Progenitor cell of endocrine pancreas (in vitro differentiated cells): ENCODE data around the gene CGREF1. TPM values are rescaled to one million over a fixed set of nuclear protein-coding genes. Genes with fewer than 3 reads are reported as not detected.

Experiments
- DNase-seq: peaks from one replicate; pipeline ENCODE4 v3.0.0; 2021; ENCODE audit warnings: low spot score; ENCODE audit not compliant: unreplicated experiment
- H3K27ac Mint-ChIP-seq: 2 replicates; pipeline ENCODE4 v1.8.0; 2021; ENCODE audit warnings: mild to moderate bottlenecking, moderate library complexity, mixed read lengths
- H3K27me3 Mint-ChIP-seq: 2 replicates; pipeline ENCODE4 v1.8.0; 2021; ENCODE audit warnings: mixed read lengths
- H3K36me3 Mint-ChIP-seq: 2 replicates; pipeline ENCODE4 v1.8.0; 2022; ENCODE audit warnings: mixed read lengths; ENCODE audit not compliant: insufficient read depth
- H3K4me1 Mint-ChIP-seq: 2 replicates; pipeline ENCODE4 v1.8.0; 2021; ENCODE audit warnings: low read depth, mixed read lengths
- H3K4me3 Mint-ChIP-seq: 2 replicates; pipeline ENCODE4 v1.8.0; 2021; ENCODE audit warnings: low read depth, mild to moderate bottlenecking, moderate library complexity, mixed read lengths
- H3K9me3 Mint-ChIP-seq: 2 replicates; pipeline ENCODE4 v1.8.0; 2021; ENCODE audit warnings: low read depth, mixed read lengths
- CTCF ChIP-seq: fragments of 200-600 bp; sonication (generic); IDR thresholded peaks from one replicate; pipeline ENCODE4 v1.5.0; 2021; ENCODE audit warnings: antibody characterized with exemption, mild to moderate bottlenecking; ENCODE audit not compliant: unreplicated experiment
- total RNA-seq: library from RNA; stranded (reverse); gene quantifications from 2 replicates; pipeline ENCODE4 v1.2.1, GENCODE V29; 2021

Gene CGREF1
- total RNA-seq, 1 donor from 2014 or later, result 0.31 TPM

- Mint-ChIP-seq H3K27ac (no peak overlapping the region), H3K4me3 (no peak overlapping the region), H3K36me3 (no peaks in the 10 kb centered on the region), H3K27me3 (no peaks in the 10 kb centered on the region), H3K9me3 (no peaks in the 10 kb centered on the region), H3K4me1 (no peaks in the 10 kb centered on the region)
- TF ChIP-seq CTCF, result no peak
- no peak for DNase-seq
Observed at GRCh38 chr2:27145682-27146081, 26.8 kb upstream of the CGREF1 start.

DNA sequence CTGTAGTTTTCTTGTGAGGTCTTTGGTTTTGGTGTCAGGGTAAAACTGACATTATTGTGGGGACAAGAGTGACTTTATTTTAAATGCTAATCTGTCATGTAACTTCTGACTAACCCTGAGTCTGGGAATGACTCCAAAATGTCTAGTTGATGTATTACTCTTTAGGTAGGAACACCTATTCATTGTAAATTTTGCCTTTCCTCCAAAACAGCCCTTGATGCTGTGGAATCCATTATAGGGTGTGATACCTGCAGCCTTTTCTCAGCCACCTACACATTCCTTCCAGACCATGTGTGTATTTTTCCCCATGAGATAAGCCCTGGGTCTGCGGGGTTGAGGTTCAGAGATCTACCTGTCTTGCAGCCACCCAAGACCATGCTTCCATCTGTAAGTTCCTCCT is 24.4 kb upstream of the CGREF1 start:
- no peak for TF ChIP-seq CTCF
- DNase-seq, result no peak
- no peak overlapping the region for H3K4me3 Mint-ChIP-seq
- H3K9me3 Mint-ChIP-seq, result no peaks in the 10 kb centered on the region
- H3K4me1 Mint-ChIP-seq, result no peaks in the 10 kb centered on the region
- H3K36me3 Mint-ChIP-seq, result no peaks in the 10 kb centered on the region
- H3K27me3 Mint-ChIP-seq, result peaks cover 7% of the 10 kb centered on the region
- H3K27ac Mint-ChIP-seq, result no peak overlapping the region

- Mint-ChIP-seq H3K4me3 (no peak within 1 kb of the TSS), H3K9me3 (no peaks in the 10 kb centered on the region), H3K27ac (no peak within 1 kb of the TSS), H3K27me3 (peaks cover 7% of the 10 kb centered on the region), H3K4me1 (no peaks in the 10 kb centered on the region), H3K36me3 (no peaks in the 10 kb centered on the region)
- no peak for TF ChIP-seq CTCF
- no peak for DNase-seq
Observed at GRCh38 chr2:27139310-27139709, 20.4 kb upstream of the CGREF1 start, which contains the start of gene PRR30. Gene PRR30 (minus strand): TSS chr2:27139410. CDS start chr2:27138329, 1,081 bp downstream.

- no peak for DNase-seq
- H3K4me1 Mint-ChIP-seq, result peaks cover 8% of the 10 kb centered on the region
- no peaks in the 10 kb centered on the region for H3K36me3 Mint-ChIP-seq
- TF ChIP-seq CTCF, result no peak
- no peaks in the 10 kb centered on the region for H3K9me3 Mint-ChIP-seq
- H3K4me3 Mint-ChIP-seq, result peak overlapping the region; percentile 33
- H3K27ac Mint-ChIP-seq, result peak overlapping the region; percentile 14
- peaks cover 7% of the 10 kb centered on the region for H3K27me3 Mint-ChIP-seq
Observed at GRCh38 chr2:27138111-27138510, 19.2 kb upstream of the CGREF1 start.

- no peaks in the 10 kb centered on the region for H3K9me3 Mint-ChIP-seq
- peaks cover 7% of the 10 kb centered on the region for H3K27me3 Mint-ChIP-seq
- H3K4me3 Mint-ChIP-seq, result no peak overlapping the region
- TF ChIP-seq CTCF, result no peak
- no peak for DNase-seq
- no peaks in the 10 kb centered on the region for H3K36me3 Mint-ChIP-seq
- H3K4me1 Mint-ChIP-seq, result peaks cover 12% of the 10 kb centered on the region
- H3K27ac Mint-ChIP-seq, result no peak overlapping the region
Observed at GRCh38 chr2:27137322-27137935, 18.5 kb upstream of the CGREF1 start.
